HCT116 (cell line): ENCODE measurements around the gene TTC19.

Experiments
- CBX3 ChIP-seq: IDR thresholded peaks from 2 replicates; pipeline ENCODE4 v1.6.1; 2012; ENCODE audit warnings: low read depth
- ELF1 ChIP-seq: IDR thresholded peaks from 2 replicates; pipeline ENCODE4 v1.6.1; 2012; ENCODE audit warnings: low read depth, borderline replicate concordance
- EZH2 ChIP-seq: fragments of 200-600 bp; sonication (generic); IDR thresholded peaks from 2 replicates; pipeline ENCODE4 v1.6.1; 2017; ENCODE audit warnings: antibody characterized with exemption, mixed run types
- EZH2phosphoT487 ChIP-seq: fragments of 200-600 bp; IDR thresholded peaks from 2 replicates; pipeline ENCODE4 v1.6.1; 2018; ENCODE audit warnings: antibody characterized with exemption, borderline replicate concordance
- POLR2A ChIP-seq: IDR thresholded peaks from 2 replicates; pipeline ENCODE4 v1.7.0; 2011; ENCODE audit warnings: borderline replicate concordance; ENCODE audit not compliant: insufficient read depth, insufficient read length; ENCODE audit errors: extremely low read depth
- POLR2AphosphoS5 ChIP-seq: IDR thresholded peaks from 2 replicates; pipeline ENCODE4 v1.6.1; 2011; ENCODE audit warnings: mild to moderate bottlenecking, low read depth, low read length, moderate library complexity
- SIN3A ChIP-seq: IDR thresholded peaks from 2 replicates; pipeline ENCODE4 v1.6.1; 2012; ENCODE audit warnings: low read depth
- ZFX ChIP-seq: fragments of 450-650 bp; IDR thresholded peaks from 2 replicates; pipeline ENCODE4 v1.6.1; 2017
- TF ChIP-seq, protein P1 (sequence below), 3 experiments: fragments of 200-600 bp in 1 of 3; sonication (generic) in 1 of 3; IDR thresholded peaks in 2 of 3; conservative IDR thresholded peaks in 1 of 3; 2 replicates each; pipeline ENCODE4 v1.5.1; 2012 to 2017; ENCODE audit warnings: low read depth in 2 of 3, low read length in 2 of 3, antibody characterized with exemption in 1 of 3, borderline replicate concordance in 1 of 3, control low read depth in 1 of 3, mild to moderate bottlenecking in 1 of 3, mixed read lengths in 1 of 3, mixed run types in 1 of 3, moderate library complexity in 1 of 3; ENCODE audit not compliant: insufficient read depth in 1 of 3
- TF ChIP-seq, protein P2 (sequence below): IDR thresholded peaks from 2 replicates; pipeline ENCODE4 v1.6.1; 2012; ENCODE audit warnings: low read depth
- TF ChIP-seq, protein P3 (sequence below): IDR thresholded peaks from 2 replicates; pipeline ENCODE4 v1.6.1; 2011; ENCODE audit warnings: mild to moderate bottlenecking, low read length, moderate library complexity; ENCODE audit not compliant: insufficient replicate concordance; ENCODE audit errors: extremely low read depth
- TF ChIP-seq, protein P4 (sequence below): IDR thresholded peaks from 2 replicates; pipeline ENCODE4 v1.6.1; 2012
- TF ChIP-seq, protein P5 (sequence below): IDR thresholded peaks from 2 replicates; pipeline ENCODE4 v1.6.1; 2012

DNA sequence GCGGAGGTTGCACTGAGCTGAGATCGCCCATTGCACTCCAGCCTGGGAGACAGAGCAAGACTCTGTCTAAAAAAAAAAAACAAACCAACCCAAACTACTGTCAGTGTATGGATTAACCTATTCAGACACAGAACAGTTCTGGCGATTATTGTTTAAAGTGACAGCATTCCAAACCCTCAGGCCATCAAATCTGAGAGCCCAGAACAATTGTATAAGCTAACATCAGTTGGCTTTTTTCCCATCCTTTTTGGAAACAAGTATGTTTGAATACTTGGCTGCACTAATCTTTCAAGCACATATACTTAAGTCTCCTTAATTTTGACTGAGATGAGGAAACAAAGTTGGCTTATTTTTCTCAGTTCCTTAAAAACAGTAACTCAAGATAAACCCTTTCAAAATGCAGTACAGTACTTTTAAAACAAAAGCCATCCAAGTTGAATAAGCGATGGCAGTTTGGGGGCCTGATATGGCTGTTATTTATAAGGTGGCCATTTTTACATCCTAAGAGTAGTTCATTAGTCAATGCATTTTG, 1.5 kb upstream of the TTC19 start:
- TF ChIP-seq EZH2 = no peak
- TF ChIP-seq, protein P1, sequence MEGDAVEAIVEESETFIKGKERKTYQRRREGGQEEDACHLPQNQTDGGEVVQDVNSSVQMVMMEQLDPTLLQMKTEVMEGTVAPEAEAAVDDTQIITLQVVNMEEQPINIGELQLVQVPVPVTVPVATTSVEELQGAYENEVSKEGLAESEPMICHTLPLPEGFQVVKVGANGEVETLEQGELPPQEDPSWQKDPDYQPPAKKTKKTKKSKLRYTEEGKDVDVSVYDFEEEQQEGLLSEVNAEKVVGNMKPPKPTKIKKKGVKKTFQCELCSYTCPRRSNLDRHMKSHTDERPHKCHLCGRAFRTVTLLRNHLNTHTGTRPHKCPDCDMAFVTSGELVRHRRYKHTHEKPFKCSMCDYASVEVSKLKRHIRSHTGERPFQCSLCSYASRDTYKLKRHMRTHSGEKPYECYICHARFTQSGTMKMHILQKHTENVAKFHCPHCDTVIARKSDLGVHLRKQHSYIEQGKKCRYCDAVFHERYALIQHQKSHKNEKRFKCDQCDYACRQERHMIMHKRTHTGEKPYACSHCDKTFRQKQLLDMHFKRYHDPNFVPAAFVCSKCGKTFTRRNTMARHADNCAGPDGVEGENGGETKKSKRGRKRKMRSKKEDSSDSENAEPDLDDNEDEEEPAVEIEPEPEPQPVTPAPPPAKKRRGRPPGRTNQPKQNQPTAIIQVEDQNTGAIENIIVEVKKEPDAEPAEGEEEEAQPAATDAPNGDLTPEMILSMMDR (IDR thresholded peaks at IDR 0.05 in 2 of 3, conservative IDR thresholded peaks at IDR 0.05 in 1 of 3; ENCODE audit: borderline replicate concordance in 1 of 3, insufficient read depth in 1 of 3, low read depth in 2 of 3, low read length in 2 of 3) = no peak
- TF ChIP-seq POLR2A = no peak
- TF ChIP-seq, protein P2, sequence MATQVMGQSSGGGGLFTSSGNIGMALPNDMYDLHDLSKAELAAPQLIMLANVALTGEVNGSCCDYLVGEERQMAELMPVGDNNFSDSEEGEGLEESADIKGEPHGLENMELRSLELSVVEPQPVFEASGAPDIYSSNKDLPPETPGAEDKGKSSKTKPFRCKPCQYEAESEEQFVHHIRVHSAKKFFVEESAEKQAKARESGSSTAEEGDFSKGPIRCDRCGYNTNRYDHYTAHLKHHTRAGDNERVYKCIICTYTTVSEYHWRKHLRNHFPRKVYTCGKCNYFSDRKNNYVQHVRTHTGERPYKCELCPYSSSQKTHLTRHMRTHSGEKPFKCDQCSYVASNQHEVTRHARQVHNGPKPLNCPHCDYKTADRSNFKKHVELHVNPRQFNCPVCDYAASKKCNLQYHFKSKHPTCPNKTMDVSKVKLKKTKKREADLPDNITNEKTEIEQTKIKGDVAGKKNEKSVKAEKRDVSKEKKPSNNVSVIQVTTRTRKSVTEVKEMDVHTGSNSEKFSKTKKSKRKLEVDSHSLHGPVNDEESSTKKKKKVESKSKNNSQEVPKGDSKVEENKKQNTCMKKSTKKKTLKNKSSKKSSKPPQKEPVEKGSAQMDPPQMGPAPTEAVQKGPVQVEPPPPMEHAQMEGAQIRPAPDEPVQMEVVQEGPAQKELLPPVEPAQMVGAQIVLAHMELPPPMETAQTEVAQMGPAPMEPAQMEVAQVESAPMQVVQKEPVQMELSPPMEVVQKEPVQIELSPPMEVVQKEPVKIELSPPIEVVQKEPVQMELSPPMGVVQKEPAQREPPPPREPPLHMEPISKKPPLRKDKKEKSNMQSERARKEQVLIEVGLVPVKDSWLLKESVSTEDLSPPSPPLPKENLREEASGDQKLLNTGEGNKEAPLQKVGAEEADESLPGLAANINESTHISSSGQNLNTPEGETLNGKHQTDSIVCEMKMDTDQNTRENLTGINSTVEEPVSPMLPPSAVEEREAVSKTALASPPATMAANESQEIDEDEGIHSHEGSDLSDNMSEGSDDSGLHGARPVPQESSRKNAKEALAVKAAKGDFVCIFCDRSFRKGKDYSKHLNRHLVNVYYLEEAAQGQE = no peak
- no peak for TF ChIP-seq POLR2AphosphoS5
- TF ChIP-seq, protein P3, sequence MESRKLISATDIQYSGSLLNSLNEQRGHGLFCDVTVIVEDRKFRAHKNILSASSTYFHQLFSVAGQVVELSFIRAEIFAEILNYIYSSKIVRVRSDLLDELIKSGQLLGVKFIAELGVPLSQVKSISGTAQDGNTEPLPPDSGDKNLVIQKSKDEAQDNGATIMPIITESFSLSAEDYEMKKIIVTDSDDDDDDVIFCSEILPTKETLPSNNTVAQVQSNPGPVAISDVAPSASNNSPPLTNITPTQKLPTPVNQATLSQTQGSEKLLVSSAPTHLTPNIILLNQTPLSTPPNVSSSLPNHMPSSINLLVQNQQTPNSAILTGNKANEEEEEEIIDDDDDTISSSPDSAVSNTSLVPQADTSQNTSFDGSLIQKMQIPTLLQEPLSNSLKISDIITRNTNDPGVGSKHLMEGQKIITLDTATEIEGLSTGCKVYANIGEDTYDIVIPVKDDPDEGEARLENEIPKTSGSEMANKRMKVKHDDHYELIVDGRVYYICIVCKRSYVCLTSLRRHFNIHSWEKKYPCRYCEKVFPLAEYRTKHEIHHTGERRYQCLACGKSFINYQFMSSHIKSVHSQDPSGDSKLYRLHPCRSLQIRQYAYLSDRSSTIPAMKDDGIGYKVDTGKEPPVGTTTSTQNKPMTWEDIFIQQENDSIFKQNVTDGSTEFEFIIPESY = no peak
- TF ChIP-seq, protein P4, sequence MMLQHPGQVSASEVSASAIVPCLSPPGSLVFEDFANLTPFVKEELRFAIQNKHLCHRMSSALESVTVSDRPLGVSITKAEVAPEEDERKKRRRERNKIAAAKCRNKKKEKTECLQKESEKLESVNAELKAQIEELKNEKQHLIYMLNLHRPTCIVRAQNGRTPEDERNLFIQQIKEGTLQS = no peak
- TF ChIP-seq ZFX = no peak
- no peak for TF ChIP-seq EZH2phosphoT487
- no peak for TF ChIP-seq ELF1
- no peak for TF ChIP-seq CBX3
- TF ChIP-seq, protein P5, sequence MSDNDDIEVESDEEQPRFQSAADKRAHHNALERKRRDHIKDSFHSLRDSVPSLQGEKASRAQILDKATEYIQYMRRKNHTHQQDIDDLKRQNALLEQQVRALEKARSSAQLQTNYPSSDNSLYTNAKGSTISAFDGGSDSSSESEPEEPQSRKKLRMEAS = no peak
- TF ChIP-seq SIN3A = no peak
